Muscle of leg (tissue), 11 donors: ENCODE measurements around the gene FCRL4. TPM values are rescaled to one million over a fixed set of nuclear protein-coding genes. Genes with fewer than 3 reads are reported as not detected.
A peak's percentile ranks its signal among the peaks of the same experiment; 100 is the strongest.
"Not testable (repeated sequence)": the region's sequence is repeated elsewhere in the genome, so short reads cannot be mapped to it uniquely, and the experiment has no call there.

ENCODE experiments used
- DNase-seq: peaks from one replicate; pipeline ENCODE4 v3.0.0; 2013
- H3K27ac ChIP-seq: one replicate; pipeline ENCODE4 v1.5.1; 2013; ENCODE audit warnings: mild to moderate bottlenecking, low read length, control low read depth
- H3K27me3 ChIP-seq: one replicate; pipeline ENCODE4 v1.6.1; 2013; ENCODE audit warnings: low read length; ENCODE audit not compliant: control insufficient read depth, insufficient read depth
- H3K36me3 ChIP-seq: one replicate; pipeline ENCODE4 v1.6.1; 2013; ENCODE audit warnings: low read length; ENCODE audit not compliant: control insufficient read depth, insufficient read depth
- H3K4me1 ChIP-seq: one replicate; pipeline ENCODE4 v1.6.1; 2013; ENCODE audit warnings: low read length; ENCODE audit not compliant: control insufficient read depth, insufficient read depth
- H3K4me3 ChIP-seq: one replicate; pipeline ENCODE4 v1.5.1; 2013; ENCODE audit warnings: low read length, control low read depth
- H3K9me3 ChIP-seq: replicated peaks from 2 replicates; pipeline ENCODE4 v1.6.1; 2013; ENCODE audit warnings: low read depth, low read length; ENCODE audit not compliant: control insufficient read depth
- WGBS: methylation state at CpG from one replicate; pipeline ENCODE4 v1.1.5; 2013; ENCODE audit warnings: missing lambda C conversion rate; ENCODE audit not compliant: insufficient coverage; 5-methylcytosine and 5-hydroxymethylcytosine counted together
- polyA plus RNA-seq, 8 donors: library from polyadenylated mRNA; unstranded; fragments of 120-200 nt; gene quantifications; one replicate each; pipeline versions ENCODE4 v1.2.1 to v1.2.3, GENCODE V29; 2013; ENCODE audit warnings: inconsistent platforms in 1 of 8, low replicate concordance in 1 of 8; ENCODE audit not compliant: insufficient read length in 8 of 8, insufficient read depth in 1 of 8
- total RNA-seq: library from RNA; stranded (reverse); fragments of 120-200 nt; gene quantifications from one replicate; pipeline ENCODE4 v1.2.4, GENCODE V29; 2013

The FCRL4 gene
- total and polyA plus RNA-seq, 9 donors, result not detected

DNA sequence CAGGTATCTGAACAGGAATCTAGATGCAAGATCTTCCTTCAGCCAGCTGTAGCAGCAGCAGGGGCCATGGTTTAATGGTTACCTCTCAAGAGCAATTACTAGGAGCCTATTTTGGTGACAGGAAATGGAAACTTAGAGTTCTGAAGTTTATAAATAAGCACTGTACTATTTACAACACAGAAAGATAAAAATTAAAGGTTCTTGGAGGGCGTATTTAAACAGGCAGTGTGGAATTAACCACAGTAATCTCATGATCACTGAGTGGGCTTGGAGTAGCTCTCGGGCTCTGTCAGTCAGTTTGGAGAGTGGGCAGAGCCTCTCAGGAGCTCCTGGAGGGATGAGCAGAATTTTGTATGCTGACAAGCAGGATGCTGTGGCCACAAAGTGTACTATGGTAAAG lies 35.4 kb downstream of the FCRL4 start:
- 50% methylated on average over 1 of the region's 2 CpGs for WGBS
- H3K27me3 ChIP-seq, result no peaks in the 10 kb centered on the region
- H3K4me3 ChIP-seq, result no peak overlapping the region
- H3K27ac ChIP-seq, result no peak overlapping the region
- no peaks in the 10 kb centered on the region for H3K4me1 ChIP-seq
- DNase-seq, result no peak
- no peaks in the 10 kb centered on the region for H3K36me3 ChIP-seq
- H3K9me3 ChIP-seq, result no peaks in the 10 kb centered on the region

DNA sequence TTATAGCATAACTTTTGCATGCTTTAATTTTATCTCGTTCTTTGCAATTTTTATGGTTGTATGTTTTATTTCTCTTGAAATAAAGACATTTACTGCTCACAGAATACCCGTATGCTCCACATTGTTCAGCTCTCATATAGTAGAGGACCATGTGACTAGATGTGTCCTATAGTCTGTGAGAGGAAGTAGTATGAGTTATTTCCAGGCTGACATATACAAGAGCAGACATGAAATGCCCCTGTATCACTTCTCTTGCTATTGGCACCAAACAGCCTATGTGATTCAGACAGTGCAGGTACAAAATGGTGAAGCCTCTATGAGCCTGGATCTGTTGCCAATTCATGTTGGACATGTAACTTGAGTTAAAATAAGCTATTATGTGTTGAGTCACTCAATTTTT lies 39.8 kb downstream of the FCRL4 start:
- no peaks in the 10 kb centered on the region for H3K27me3 ChIP-seq
- H3K4me1 ChIP-seq, result no peaks in the 10 kb centered on the region
- H3K36me3 ChIP-seq, result no peaks in the 10 kb centered on the region
- WGBS, result no CpG with 5 or more reads among the region's 2 CpGs
- no peaks in the 10 kb centered on the region for H3K9me3 ChIP-seq
- no peak overlapping the region for H3K4me3 ChIP-seq
- no peak overlapping the region for H3K27ac ChIP-seq
- DNase-seq, result no peak

DNA sequence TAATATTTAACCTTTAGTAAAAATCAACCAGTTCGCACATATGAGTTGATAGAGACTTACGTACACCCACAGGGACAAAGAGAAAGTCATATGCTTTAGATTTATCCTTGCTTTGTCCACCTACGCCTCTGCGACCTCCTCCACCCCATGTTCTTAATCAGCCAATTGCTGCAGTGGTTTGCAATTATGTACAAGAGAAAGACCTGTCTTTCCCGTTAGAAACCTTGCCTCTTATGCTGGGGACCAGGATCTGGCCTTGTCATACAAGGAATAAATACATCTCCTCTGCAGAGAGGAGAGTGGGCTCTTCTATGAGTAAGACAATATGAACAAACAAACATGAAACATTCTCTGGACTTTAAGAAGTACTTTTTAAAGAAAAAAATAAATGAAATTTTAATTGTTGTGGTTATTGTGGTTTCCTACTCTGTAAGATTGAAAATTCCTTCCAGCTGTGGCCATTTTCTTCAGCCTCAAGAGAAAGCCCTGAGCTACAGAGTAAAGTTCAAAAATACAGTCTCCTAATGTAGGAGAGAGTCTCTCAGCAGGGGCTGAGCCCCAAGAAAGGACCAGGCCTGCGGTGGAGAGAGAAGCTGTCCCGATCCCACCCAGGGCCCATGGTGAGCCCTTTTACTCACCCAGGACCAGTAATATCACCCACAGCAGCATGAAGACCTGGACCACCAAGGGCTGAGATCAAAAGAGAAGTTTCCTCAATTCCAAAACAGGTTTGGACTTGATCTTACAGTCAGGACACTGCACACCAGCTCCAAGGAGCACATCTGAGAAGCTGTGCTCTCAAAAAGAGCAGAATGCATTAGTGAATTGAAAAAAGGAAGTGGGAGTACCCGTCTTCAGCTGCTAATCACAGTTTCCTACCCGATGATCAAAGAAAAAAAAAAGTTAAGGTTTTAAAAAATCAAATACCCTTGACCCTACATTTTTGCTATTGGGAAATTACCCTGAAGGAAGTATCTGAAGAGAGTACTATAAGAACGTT lies 45.9 kb downstream of the FCRL4 start, which contains the start of gene FCRL5:
TSS of gene FCRL5 (minus strand) at position 822 of the 1,000 bp plus-strand sequence. CDS start at position 669, 153 bp downstream.
- H3K4me3 ChIP-seq, result no peak within 1 kb of the TSS
- no peaks in the 10 kb centered on the region for H3K36me3 ChIP-seq
- 53% methylated on average over 2 of the region's 10 CpGs for WGBS
- no peaks in the 10 kb centered on the region for H3K27me3 ChIP-seq
- no peaks in the 10 kb centered on the region for H3K4me1 ChIP-seq
- no peak within 1 kb of the TSS for H3K27ac ChIP-seq
- DNase-seq, result no peak
- no peaks in the 10 kb centered on the region for H3K9me3 ChIP-seq

DNA sequence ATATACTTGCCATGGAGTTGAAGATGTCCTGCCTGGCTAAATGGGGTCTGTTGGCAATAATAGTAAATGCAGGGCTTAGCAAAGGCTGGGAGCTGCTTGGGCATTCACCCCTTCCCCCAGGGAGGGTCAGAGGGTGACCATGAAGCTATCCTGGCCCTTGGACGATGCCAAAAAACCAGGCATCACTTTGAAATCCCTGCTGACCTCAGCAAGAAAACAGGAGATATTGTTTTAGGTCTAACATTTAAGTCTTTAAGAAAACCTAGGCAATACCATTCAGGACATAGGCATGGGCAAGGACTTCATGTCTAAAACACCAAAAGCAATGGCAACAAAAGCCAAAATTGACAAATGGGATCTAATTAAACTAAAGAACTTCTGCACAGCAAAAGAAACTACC lies 49.8 kb downstream of the FCRL4 start:
- H3K9me3 ChIP-seq, H3K36me3 ChIP-seq, DNase-seq, H3K27ac ChIP-seq, H3K27me3 ChIP-seq, H3K4me1 ChIP-seq, H3K4me3 ChIP-seq: not testable (repeated sequence)
- no CpG with 5 or more reads among the region's 1 CpG for WGBS

DNA sequence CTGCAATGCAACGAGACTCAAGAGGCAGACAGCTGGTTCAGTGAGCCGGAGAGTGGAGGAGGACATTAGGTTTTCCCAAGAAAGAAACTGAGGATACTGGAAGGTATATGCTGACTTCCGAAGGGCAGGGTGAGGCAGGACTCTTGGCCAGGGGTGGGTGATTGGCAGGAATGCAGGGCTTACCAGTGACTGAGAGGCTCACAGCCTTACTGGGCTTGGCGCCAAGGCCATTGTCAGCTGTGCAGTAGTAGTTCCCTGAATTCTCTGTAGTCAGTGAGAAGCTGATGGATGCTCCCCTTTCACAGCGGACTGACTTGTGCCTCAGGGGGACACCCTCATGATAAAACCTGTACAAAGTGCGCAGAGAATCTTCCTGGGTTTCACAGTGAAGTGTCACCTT lies 55.2 kb downstream of the FCRL4 start:
- Histone ChIP-seq H3K27me3 (no peaks in the 10 kb centered on the region), H3K4me3 (no peak overlapping the region), H3K27ac (no peak overlapping the region), H3K36me3 (no peaks in the 10 kb centered on the region), H3K9me3 (no peaks in the 10 kb centered on the region), H3K4me1 (no peaks in the 10 kb centered on the region)
- WGBS, result 72% methylated on average over 5 of the region's 6 CpGs
- peak; percentile 26 for DNase-seq

DNA sequence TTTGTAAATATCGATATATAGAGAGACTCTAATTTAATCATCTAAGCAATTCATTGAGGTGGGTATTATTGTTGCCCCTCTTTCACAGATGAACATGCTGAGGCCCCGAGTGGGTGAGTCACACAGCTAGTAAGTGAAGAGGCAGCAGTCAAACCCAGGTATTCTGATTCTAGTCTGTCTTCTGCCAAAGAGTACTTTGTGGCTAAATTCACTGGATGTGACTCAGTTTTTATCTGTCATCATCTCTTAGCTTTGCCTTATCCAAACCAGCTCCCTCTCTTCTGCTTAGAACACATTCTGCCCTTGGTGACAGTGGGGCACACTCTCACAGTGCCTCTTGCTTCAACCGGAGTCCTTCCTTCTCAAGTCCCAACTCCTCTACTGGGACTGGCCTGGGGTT lies 57.0 kb downstream of the FCRL4 start:
- H3K4me3 ChIP-seq, result no peak overlapping the region
- no peak for DNase-seq
- no peaks in the 10 kb centered on the region for H3K9me3 ChIP-seq
- 65% methylated on average over 2 of the region's 3 CpGs for WGBS
- no peaks in the 10 kb centered on the region for H3K4me1 ChIP-seq
- no peak overlapping the region for H3K27ac ChIP-seq
- H3K27me3 ChIP-seq, result no peaks in the 10 kb centered on the region
- H3K36me3 ChIP-seq, result no peaks in the 10 kb centered on the region

DNA sequence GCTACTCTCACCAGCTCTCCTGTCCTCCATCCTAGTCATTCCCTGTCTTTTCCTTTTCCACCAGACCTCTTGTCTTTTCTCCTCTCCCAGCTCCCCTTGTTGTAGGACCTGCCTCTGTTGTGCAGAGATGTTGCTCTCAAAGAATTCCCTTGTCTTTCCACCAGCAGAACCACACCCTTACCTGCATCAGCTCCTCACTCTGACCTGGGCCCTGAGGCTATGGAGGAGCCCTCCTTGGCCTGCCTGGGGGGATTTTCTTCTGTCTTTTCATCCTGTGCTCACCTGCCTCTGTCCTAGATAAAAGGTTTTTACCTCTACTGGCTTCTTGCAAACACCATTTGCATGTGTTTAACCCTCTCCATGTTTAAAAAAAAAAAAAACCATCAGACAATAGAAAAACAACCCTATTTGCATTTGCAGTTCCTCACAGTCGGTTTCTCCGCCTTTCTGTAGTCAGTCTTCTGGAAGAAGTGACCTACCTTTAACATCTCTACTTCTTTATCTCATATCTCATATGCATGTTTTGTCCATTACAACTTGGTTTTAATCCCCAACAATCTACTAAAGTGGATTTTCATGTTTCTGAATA lies 57.6 kb downstream of the FCRL4 start:
- Histone ChIP-seq H3K27me3 (no peaks in the 10 kb centered on the region), H3K27ac (no peak overlapping the region)
- WGBS, result no CpG with 5 or more reads among the region's 2 CpGs

DNA sequence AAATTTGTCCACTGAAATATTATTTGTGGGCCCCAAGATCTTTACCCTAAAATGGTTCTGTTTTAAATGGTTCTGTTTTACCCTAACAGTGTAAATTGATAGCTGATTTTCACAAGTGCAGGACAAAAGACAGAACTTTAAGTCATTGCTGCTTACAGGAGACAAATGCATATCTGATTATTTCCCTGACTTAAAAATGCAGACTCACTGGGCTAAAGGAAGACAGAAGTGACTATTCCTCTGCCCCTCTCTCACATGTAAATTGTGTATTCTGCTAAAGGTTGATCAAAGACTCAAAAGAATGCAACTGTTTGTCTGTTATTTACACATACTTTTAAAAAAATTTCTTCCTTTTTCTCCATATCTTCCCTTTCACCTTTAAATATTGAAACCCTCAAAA lies 58.3 kb downstream of the FCRL4 start:
- no peak for DNase-seq
- Histone ChIP-seq H3K9me3 (no peaks in the 10 kb centered on the region), H3K27ac (no peak overlapping the region)

More for the DNA sequence above, 57.6 kb downstream of the FCRL4 start:
- Histone ChIP-seq H3K4me1 (no peaks in the 10 kb centered on the region), H3K36me3 (no peaks in the 10 kb centered on the region), H3K4me3 (no peak overlapping the region), H3K9me3 (no peaks in the 10 kb centered on the region)
- no peak for DNase-seq

DNA sequence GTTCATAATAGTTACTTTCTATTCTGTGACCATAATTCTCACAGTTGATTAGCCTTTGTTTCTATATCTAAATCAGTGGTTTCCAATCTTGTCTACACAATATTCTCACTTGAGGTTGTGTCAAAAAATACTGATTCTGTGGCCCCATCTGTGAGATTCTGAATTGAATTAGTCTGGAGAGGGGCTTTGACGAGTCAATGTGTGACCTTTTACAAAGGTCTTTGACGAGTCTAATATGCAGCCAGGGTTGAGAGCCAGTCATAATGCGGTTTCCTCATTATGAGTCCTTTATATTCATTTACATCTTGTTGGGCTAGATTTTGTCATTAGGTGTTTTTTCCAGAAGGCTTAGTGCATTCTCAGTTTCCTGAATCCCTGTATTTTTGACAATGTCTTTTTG lies 65.3 kb downstream of the FCRL4 start:
- H3K4me1 ChIP-seq, result no peaks in the 10 kb centered on the region
- no peak overlapping the region for H3K27ac ChIP-seq
- no peak for DNase-seq
- H3K4me3 ChIP-seq, result no peak overlapping the region
- H3K27me3 ChIP-seq, result no peaks in the 10 kb centered on the region
- no peaks in the 10 kb centered on the region for H3K36me3 ChIP-seq
- no peaks in the 10 kb centered on the region for H3K9me3 ChIP-seq
- 29% methylated on average over 1 of the region's 3 CpGs for WGBS

More for the DNA sequence above, 58.3 kb downstream of the FCRL4 start:
- H3K36me3 ChIP-seq, result no peaks in the 10 kb centered on the region
- no peaks in the 10 kb centered on the region for H3K4me1 ChIP-seq
- H3K27me3 ChIP-seq, result no peaks in the 10 kb centered on the region
- H3K4me3 ChIP-seq, result no peak overlapping the region

DNA sequence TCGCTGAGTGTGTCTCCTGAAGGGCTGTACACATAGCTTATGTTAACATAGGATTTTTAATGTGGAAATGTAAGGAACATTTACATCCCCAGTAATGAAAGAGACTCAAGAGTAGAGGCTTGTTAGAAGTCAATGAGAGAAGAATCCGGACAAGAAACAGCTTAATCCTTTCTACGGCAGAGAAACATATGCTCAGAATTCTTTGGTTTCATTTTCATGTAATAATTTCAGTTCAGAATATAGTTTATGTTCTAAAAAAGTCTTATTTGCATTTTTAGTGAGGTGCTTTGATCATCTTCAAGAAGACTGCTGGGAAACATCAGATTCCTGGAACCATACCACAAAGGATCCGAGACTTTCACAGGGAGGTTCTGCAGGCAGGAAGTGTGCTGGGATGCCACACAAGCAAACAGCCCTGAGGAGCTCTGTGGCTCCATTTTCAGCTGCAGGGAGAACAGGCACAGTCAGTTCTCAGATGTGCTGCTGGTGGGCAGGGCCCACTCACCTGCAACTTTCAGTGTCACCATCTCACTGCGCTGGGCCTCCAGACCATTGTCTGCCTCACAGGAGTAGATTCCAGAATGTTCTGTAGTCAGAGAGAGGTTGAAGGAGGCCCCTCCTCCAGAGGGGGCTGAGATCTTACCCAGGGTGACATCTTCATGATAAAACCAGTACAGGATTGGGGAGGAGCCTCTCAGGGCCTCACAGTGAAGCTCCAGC lies 74.0 kb downstream of the FCRL4 start:
- no CpG with 5 or more reads among the region's 5 CpGs for WGBS
- no peak overlapping the region for H3K27ac ChIP-seq
- H3K4me3 ChIP-seq, result no peak overlapping the region
- H3K4me1 ChIP-seq, result no peaks in the 10 kb centered on the region
- H3K27me3 ChIP-seq, result no peaks in the 10 kb centered on the region
- no peaks in the 10 kb centered on the region for H3K36me3 ChIP-seq
- DNase-seq, result no peak
- H3K9me3 ChIP-seq, result no peaks in the 10 kb centered on the region
